Measurements from ENCODE around the gene SULT2A1.
A peak's percentile ranks its signal among the peaks of the same experiment; 100 is the strongest.
"Not testable (repeated sequence)": the region's sequence is repeated elsewhere in the genome, so short reads cannot be mapped to it uniquely, and the experiment has no call there.

The SULT2A1 gene

GRCh38 chr19:47886010-47886559 is at the start of gene SULT2A1:
Gene SULT2A1, minus strand, starts transcription at chr19:47886315. Its CDS starts 58 bp downstream, at chr19:47886257.
- no peak for DNase-seq (ENCODE audit: low spot score)

- not testable (repeated sequence) for DNase-seq (ENCODE audit: low spot score)
Observed at GRCh38 chr19:47928581-47928980, 42.5 kb upstream of the SULT2A1 start.

GRCh38 chr19:47920107-47920506 is 34.0 kb upstream of the SULT2A1 start:
- DNase-seq (ENCODE audit: low spot score): not testable (repeated sequence)

- DNase-seq (ENCODE audit: low spot score): not testable (repeated sequence)
Observed at GRCh38 chr19:47910191-47910590, 24.1 kb upstream of the SULT2A1 start.

GRCh38 chr19:47909350-47909749 is 23.2 kb upstream of the SULT2A1 start:
- not testable (repeated sequence) for DNase-seq (ENCODE audit: low spot score)

- DNase-seq (ENCODE audit: low spot score): no peak
Observed at GRCh38 chr19:47901370-47901769, 15.3 kb upstream of the SULT2A1 start.

GRCh38 chr19:47899335-47899734 is 13.2 kb upstream of the SULT2A1 start:
- DNase-seq (ENCODE audit: low spot score): no peak

GRCh38 chr19:47897861-47898260 is 11.7 kb upstream of the SULT2A1 start:
- DNase-seq (ENCODE audit: low spot score): no peak

- DNase-seq (ENCODE audit: low spot score): no peak
Observed at GRCh38 chr19:47896773-47897172, 10.7 kb upstream of the SULT2A1 start.

- no peak for DNase-seq (ENCODE audit: low spot score)
Observed at GRCh38 chr19:47896019-47896418, 9.9 kb upstream of the SULT2A1 start.

GRCh38 chr19:47895165-47895782 is 9.2 kb upstream of the SULT2A1 start:
- DNase-seq (ENCODE audit: low spot score): no peak

- DNase-seq (ENCODE audit: low spot score): no peak
Observed at GRCh38 chr19:47891923-47892666, 6.0 kb upstream of the SULT2A1 start.

GRCh38 chr19:47891622-47891922 is 5.5 kb upstream of the SULT2A1 start:
- no peak for DNase-seq (ENCODE audit: low spot score)

- no peak for DNase-seq (ENCODE audit: low spot score)
Observed at GRCh38 chr19:47890865-47891621, 4.9 kb upstream of the SULT2A1 start.

GRCh38 chr19:47885067-47885463 is 1.1 kb downstream of the SULT2A1 start:
- no peak for DNase-seq (ENCODE audit: low spot score)

GRCh38 chr19:47882890-47883289 is 3.2 kb downstream of the SULT2A1 start:
- DNase-seq (ENCODE audit: low spot score): no peak

GRCh38 chr19:47881757-47882156 is 4.4 kb downstream of the SULT2A1 start:
- no peak for DNase-seq (ENCODE audit: low spot score)

- not testable (repeated sequence) for DNase-seq (ENCODE audit: low spot score)
Observed at GRCh38 chr19:47879385-47879784, 6.7 kb downstream of the SULT2A1 start.

- DNase-seq (ENCODE audit: low spot score): no peak
Observed at GRCh38 chr19:47878906-47879305, 7.2 kb downstream of the SULT2A1 start.

GRCh38 chr19:47865166-47865565 is 20.9 kb downstream of the SULT2A1 start:
- DNase-seq (ENCODE audit: low spot score): no peak

GRCh38 chr19:47863514-47863936 is 22.6 kb downstream of the SULT2A1 start:
- peak; percentile 72 for DNase-seq (ENCODE audit: low spot score)

- no peak for DNase-seq (ENCODE audit: low spot score)
Observed at GRCh38 chr19:47861630-47862029, 24.5 kb downstream of the SULT2A1 start.

Data from CD4-positive, alpha-beta T cell treated with Interleukin-6 at 100 ng/mL for 8 hours (primary cell).